DND-41 (cell line): ENCODE data around the gene CCDC85C.

Source experiments
- ATAC-seq: fragments of 200-7000 bp; cut with Tn5 transposase; 3 replicates; pipeline ENCODE4 v1.9.1; 2021; ENCODE audit warnings: low read depth; ENCODE audit not compliant: insufficient read depth
- DNase-seq: peaks from one replicate; pipeline ENCODE4 v3.0.0-alpha.2; 2020
- H2AFZ ChIP-seq: 2 replicates; pipeline ENCODE4 v1.6.0; 2012; ENCODE audit warnings: low read depth, low read length
- H3K27ac ChIP-seq: 2 replicates; pipeline ENCODE4 v1.5.1; 2012; ENCODE audit warnings: low read length, inconsistent platforms
- H3K27me3 ChIP-seq: fragments of 200-600 bp; sonication (generic); 2 replicates; pipeline ENCODE4 v1.6.0; 2012; ENCODE audit warnings: low read length, mild to moderate bottlenecking, inconsistent platforms; ENCODE audit not compliant: insufficient read depth, poor library complexity
- H3K36me3 ChIP-seq: 2 replicates; pipeline ENCODE4 v1.5.1; 2012; ENCODE audit warnings: low read length, inconsistent platforms; ENCODE audit not compliant: insufficient read depth
- H3K4me1 ChIP-seq: 2 replicates; pipeline ENCODE4 v1.5.1; 2012; ENCODE audit warnings: mild to moderate bottlenecking, low read length; ENCODE audit not compliant: insufficient read depth
- H3K4me2 ChIP-seq: 2 replicates; pipeline ENCODE4 v1.6.0; 2012; ENCODE audit warnings: mild to moderate bottlenecking, moderate library complexity, low read length, inconsistent platforms; ENCODE audit not compliant: insufficient read depth
- H3K4me3 ChIP-seq, 2 experiments: fragments of 200-600 bp in 1 of 2; shearing (Covaris generic) in 1 of 2; 2 replicates each; pipeline ENCODE4 v1.5.1; 2012 to 2016; ENCODE audit warnings: inconsistent platforms in 2 of 2, low read length in 2 of 2, mild to moderate bottlenecking in 2 of 2, low read depth in 1 of 2, moderate library complexity in 1 of 2
- H3K79me2 ChIP-seq: 2 replicates; pipeline ENCODE4 v1.6.0; 2012; ENCODE audit warnings: low read length, inconsistent platforms; ENCODE audit not compliant: insufficient read depth
- H3K9ac ChIP-seq: 2 replicates; pipeline ENCODE4 v1.6.0; 2012; ENCODE audit warnings: low read depth, mild to moderate bottlenecking, inconsistent platforms, low read length, moderate library complexity
- H3K9me3 ChIP-seq: 2 replicates; pipeline ENCODE4 v1.5.1; 2012; ENCODE audit warnings: low read length, moderate library complexity, mild to moderate bottlenecking, inconsistent platforms; ENCODE audit not compliant: insufficient read depth, severe bottlenecking
- H4K20me1 ChIP-seq: 2 replicates; pipeline ENCODE4 v1.6.0; 2012; ENCODE audit warnings: low read length; ENCODE audit not compliant: insufficient read depth
- CTCF ChIP-seq: IDR thresholded peaks from 2 replicates; pipeline ENCODE4 v1.5.1; 2012; ENCODE audit warnings: borderline replicate concordance, low read length, moderate library complexity, mild to moderate bottlenecking; ENCODE audit not compliant: poor library complexity, severe bottlenecking; ENCODE audit errors: extremely low read depth
- EZH2 ChIP-seq: IDR thresholded peaks from 3 replicates; pipeline ENCODE4 v1.6.1; 2012; ENCODE audit warnings: borderline replicate concordance, low read depth, mild to moderate bottlenecking, moderate library complexity, low read length, inconsistent platforms; ENCODE audit not compliant: severe bottlenecking

Gene CCDC85C

GRCh38 chr14:99579120-99579836 lies 24.7 kb downstream of the CCDC85C start:
- Histone ChIP-seq H4K20me1 (peaks cover 74% of the 10 kb centered on the region), H3K4me1 (no peaks in the 10 kb centered on the region), H3K4me3 (no peak overlapping the region), H3K27me3 (no peaks in the 10 kb centered on the region), H3K27ac (no peak overlapping the region), H2AFZ (no peak overlapping the region), H3K4me2 (no peak overlapping the region), H3K9ac (no peak overlapping the region), H3K9me3 (no peaks in the 10 kb centered on the region), H3K36me3 (0 out of 2 replicates have a peak, but pooled peaks cover 4% of the 10 kb centered on the region), H3K79me2 (peaks cover 8% of the 10 kb centered on the region)
- DNase-seq, result no peak
- TF ChIP-seq EZH2 (no peak), CTCF (no peak)
- ATAC-seq, result no peak

GRCh38 chr14:99578541-99579101 lies 25.4 kb downstream of the CCDC85C start:
- Histone ChIP-seq H3K36me3 (0 out of 2 replicates have a peak, but pooled peaks cover 4% of the 10 kb centered on the region), H4K20me1 (peaks cover 77% of the 10 kb centered on the region), H2AFZ (no peak overlapping the region), H3K27me3 (no peaks in the 10 kb centered on the region), H3K4me1 (no peaks in the 10 kb centered on the region), H3K9ac (no peak overlapping the region), H3K9me3 (no peaks in the 10 kb centered on the region), H3K4me3 (no peak overlapping the region), H3K27ac (no peak overlapping the region), H3K4me2 (no peak overlapping the region), H3K79me2 (peaks cover 9% of the 10 kb centered on the region)
- no peak for ATAC-seq
- TF ChIP-seq CTCF, result no peak
- TF ChIP-seq EZH2, result no peak
- no peak for DNase-seq

- no peaks in the 10 kb centered on the region for H3K9me3 ChIP-seq
- no peaks in the 10 kb centered on the region for H3K27me3 ChIP-seq
- no peak overlapping the region for H2AFZ ChIP-seq
- peaks cover 9% of the 10 kb centered on the region for H3K79me2 ChIP-seq
- peaks cover 88% of the 10 kb centered on the region for H4K20me1 ChIP-seq
- no peak for ATAC-seq
- TF ChIP-seq EZH2 (no peak), CTCF (no peak)
- no peak overlapping the region for H3K9ac ChIP-seq
- no peak overlapping the region for H3K4me2 ChIP-seq
- no peak overlapping the region for H3K4me3 ChIP-seq
- DNase-seq, result no peak
- no peaks in the 10 kb centered on the region for H3K4me1 ChIP-seq
- 0 out of 2 replicates have a peak, but pooled peaks cover 4% of the 10 kb centered on the region for H3K36me3 ChIP-seq
- H3K27ac ChIP-seq, result no peak overlapping the region
Observed at GRCh38 chr14:99576761-99577705, 27.0 kb downstream of the CCDC85C start.
